Dermis microvascular lymphatic vessel endothelial cell (primary cell): ENCODE data around the gene EMP2. TPM values are rescaled to one million over a fixed set of nuclear protein-coding genes. Genes with fewer than 3 reads are reported as not detected.

ENCODE experiments used
- DNase-seq, 2 donors: peaks; one replicate each; pipeline versions ENCODE4 v3.0.0 to v3.0.0-alpha.2; 2010; ENCODE audit warnings: low read depth in 2 of 2
- total RNA-seq: library from RNA; depleted of rRNA; stranded (reverse); fragments of >200 nt; gene quantifications from 2 replicates; pipeline ENCODE4 v1.2.1, GENCODE V29; 2014

The EMP2 gene
- total RNA-seq, 1 donor from 2014 or later, result 21.7 TPM

- no peak for DNase-seq
These were observed 90.3 kb downstream of the EMP2 start for GRCh38 chr16:10490141-10490540.

GRCh38 chr16:10485698-10486382 is 94.6 kb downstream of the EMP2 start:
- no peak for DNase-seq

- no peak for DNase-seq
These were observed 95.2 kb downstream of the EMP2 start for GRCh38 chr16:10485159-10485558.

- no peak for DNase-seq
These were observed 100.2 kb downstream of the EMP2 start for GRCh38 chr16:10480151-10480550.

Other genes with a start within 250 kb of the EMP2 start
- 2.2 and 9.7 TPM in 2 replicates for gene ATF7IP2, start 194.5 kb downstream of the EMP2 start, total RNA-seq
- not detected in 2 replicates for gene TEKT5, start 114.3 kb upstream of the EMP2 start, total RNA-seq
- 26.2 and 32.6 TPM in 2 replicates for gene NUBP1, start 163.2 kb upstream of the EMP2 start, total RNA-seq
- not detected in 2 replicates for gene TVP23A, start 238.2 kb upstream of the EMP2 start, total RNA-seq